Epithelial cell of esophagus (primary cell): Measurements from ENCODE around the gene SPATA9.

ENCODE experiments used
- DNase-seq: peaks from one replicate; pipeline ENCODE4 v3.0.0; 2010; ENCODE audit warnings: low read depth
- H3K4me3 ChIP-seq: 2 replicates; pipeline ENCODE4 v1.5.1; 2011; ENCODE audit warnings: mild to moderate bottlenecking, low read length, control low read depth
- TF ChIP-seq, protein P1 (sequence below): IDR thresholded peaks from 2 replicates; pipeline ENCODE4 v1.5.1; 2011; ENCODE audit warnings: low read depth, mild to moderate bottlenecking, low read length, control low read depth, inconsistent platforms; ENCODE audit not compliant: insufficient read depth; ENCODE audit errors: missing control alignments

The SPATA9 gene

DNA sequence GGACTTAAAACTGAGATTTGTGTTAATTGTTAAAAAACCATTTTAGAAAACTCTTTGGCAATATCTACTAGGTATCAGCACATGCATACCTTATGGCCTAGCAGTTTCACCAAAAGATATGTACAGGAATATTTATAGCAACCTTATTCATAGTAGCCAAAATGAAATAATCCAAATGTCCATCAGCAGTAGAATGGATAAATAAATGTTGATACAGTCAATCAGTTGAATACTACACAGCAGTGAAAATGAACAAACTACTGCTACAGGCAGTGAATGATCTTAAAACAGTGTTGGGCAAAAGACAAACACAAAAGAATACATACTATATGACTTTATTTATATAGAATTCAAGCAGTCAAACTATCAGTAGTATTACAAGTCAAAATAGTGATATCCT, 19.8 kb downstream of the SPATA9 start:
- TF ChIP-seq, protein P1, sequence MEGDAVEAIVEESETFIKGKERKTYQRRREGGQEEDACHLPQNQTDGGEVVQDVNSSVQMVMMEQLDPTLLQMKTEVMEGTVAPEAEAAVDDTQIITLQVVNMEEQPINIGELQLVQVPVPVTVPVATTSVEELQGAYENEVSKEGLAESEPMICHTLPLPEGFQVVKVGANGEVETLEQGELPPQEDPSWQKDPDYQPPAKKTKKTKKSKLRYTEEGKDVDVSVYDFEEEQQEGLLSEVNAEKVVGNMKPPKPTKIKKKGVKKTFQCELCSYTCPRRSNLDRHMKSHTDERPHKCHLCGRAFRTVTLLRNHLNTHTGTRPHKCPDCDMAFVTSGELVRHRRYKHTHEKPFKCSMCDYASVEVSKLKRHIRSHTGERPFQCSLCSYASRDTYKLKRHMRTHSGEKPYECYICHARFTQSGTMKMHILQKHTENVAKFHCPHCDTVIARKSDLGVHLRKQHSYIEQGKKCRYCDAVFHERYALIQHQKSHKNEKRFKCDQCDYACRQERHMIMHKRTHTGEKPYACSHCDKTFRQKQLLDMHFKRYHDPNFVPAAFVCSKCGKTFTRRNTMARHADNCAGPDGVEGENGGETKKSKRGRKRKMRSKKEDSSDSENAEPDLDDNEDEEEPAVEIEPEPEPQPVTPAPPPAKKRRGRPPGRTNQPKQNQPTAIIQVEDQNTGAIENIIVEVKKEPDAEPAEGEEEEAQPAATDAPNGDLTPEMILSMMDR, result no peak
- no peak for DNase-seq
- no peak overlapping the region for H3K4me3 ChIP-seq

DNA sequence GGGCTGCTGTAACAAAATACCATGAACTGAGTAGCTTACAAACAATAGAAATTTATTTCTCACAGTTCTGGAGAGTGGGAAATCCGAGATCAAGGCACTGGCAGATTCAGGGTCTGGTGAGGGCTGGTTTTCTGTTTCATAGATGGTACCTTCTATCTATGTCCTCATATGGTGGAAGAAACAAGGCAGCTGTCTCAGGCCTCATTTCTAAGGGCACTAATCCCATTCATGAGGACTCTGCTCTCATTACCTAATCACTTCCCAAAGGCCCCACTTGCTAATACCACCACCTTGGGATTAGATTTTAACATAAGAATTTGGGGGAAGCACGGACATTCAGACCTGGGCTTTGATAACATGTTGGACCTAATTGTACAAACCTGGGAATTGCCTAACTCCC, 22.7 kb downstream of the SPATA9 start:
- H3K4me3 ChIP-seq, result no peak overlapping the region
- no peak for DNase-seq
- TF ChIP-seq, protein P1, result no peak

DNA sequence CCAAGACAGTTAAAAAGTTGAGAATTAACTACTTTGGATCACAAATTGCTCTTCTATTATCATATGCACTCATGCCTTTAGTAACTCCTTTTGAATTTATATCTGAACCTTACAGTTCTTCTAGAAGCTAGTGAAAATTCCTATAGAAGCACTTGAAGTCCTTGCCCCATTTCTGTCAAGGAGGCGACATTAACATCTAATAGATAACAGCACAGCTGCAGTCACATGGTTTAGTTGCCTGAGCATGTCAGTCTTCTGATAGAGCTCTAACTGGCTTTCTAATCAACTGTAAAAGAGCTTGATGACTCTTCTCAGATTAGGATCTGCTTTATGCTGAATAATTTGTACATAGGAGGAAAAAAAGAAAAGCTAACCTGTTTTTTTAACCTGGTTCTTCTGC, 27.2 kb downstream of the SPATA9 start:
- no peak for DNase-seq
- TF ChIP-seq, protein P1, result no peak
- no peak overlapping the region for H3K4me3 ChIP-seq

DNA sequence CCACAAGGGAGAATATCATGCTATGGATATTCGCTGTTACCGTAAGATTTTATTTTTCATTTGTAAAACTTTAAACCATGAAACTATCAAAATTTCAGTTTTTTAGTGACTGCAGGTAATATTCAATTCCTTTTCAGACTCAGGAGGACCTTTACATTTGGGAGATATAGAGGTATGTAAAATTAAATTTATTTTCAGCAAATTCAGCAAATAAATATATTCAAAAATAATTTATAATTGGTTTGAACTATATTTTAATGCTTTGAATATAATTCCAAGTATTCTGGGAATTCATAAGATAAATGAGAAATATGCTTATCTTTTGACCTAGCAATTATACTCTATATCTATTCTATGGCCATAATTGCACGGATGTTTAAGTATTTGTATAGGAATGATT, 28.6 kb downstream of the SPATA9 start:
- TF ChIP-seq, protein P1, result no peak
- H3K4me3 ChIP-seq, result no peak overlapping the region
- DNase-seq, result no peak

DNA sequence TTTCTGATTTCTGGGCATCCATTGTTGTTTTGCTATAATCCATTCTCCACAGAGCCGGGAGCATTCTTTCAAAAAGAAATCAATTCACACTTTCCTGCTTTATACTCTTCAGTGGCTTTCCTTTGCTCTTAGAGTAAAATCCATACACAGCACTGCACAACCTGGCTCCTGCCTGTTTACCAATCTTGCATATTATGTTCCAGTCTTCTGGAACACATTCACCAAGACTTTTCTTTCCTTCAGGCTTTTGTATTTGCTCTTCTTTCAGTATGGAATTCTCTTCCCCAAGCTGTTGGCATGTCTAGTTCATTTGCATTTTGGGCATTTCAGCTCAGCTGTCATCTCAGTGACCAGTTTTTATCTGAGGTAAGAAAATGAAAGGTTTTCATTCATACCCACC, 29.9 kb downstream of the SPATA9 start:
- TF ChIP-seq, protein P1, result no peak
- no peak overlapping the region for H3K4me3 ChIP-seq
- no peak for DNase-seq

DNA sequence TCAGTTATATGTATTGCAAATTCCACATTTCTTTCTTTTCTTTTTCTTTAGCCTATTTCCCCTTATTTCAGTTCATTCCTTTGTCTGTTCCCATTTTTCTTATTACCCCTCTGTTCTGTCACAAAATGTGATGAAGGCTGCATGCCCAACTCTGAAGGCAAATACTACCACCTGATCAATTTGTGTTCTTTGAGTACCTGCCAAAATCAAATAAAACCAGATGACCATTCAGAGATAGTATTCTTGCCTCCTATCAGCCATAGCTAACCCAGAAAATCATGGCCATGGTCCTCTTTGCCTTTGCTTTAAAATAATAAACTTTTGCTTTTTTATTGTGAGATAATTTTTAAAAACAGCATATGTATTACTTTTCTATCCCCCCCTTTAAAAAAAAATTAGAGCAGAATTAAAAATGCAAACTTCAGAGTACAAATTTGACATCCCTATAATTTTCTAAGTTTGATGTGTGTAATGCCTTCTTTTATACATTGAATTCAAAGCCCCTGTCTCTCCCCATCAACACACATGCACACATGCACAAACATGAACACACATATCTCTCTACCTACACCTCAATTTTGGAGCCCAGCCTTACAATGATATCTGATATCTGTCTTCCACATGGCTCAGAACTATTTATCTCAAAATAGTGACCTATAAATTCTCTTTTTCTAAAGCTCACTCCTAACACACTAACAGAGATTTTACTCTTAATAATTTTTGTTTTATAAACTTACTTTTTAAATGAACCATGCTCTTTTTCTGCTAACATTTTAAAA, 32.8 kb downstream of the SPATA9 start:
- TF ChIP-seq, protein P1, result no peak

DNA sequence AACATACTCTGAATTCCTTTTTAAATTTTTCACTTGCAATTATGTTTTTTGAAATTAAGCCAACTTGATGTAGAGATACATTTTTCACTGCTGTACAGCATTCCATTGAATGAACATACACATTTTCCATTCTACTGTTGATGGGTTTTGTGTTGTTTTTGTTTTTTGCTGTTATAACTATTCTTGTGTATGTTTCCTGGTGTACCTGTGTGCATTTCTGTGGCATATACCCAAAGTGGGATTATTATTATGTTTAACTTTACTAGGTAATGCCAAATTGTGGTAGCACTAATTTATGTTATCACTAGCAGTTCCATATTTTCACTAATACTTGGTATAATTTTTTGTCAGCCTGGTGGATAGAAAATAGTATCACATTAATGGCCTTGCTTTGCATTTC, 33.5 kb downstream of the SPATA9 start:
- TF ChIP-seq, protein P1, result no peak
- H3K4me3 ChIP-seq, result no peak overlapping the region

More for the DNA sequence above, 32.8 kb downstream of the SPATA9 start:
- no peak overlapping the region for H3K4me3 ChIP-seq
- DNase-seq, result no peak

More for the DNA sequence above, 33.5 kb downstream of the SPATA9 start:
- DNase-seq, result no peak
